Panc1 (cell line): Measurements from ENCODE around the gene ANO4. TPM values are rescaled to one million over a fixed set of nuclear protein-coding genes. Genes with fewer than 3 reads are reported as not detected.

Source experiments
- ATAC-seq: fragments of 200-7000 bp; cut with Tn5 transposase; 2 replicates; pipeline ENCODE4 v1.9.1; 2020; ENCODE audit warnings: mild to moderate bottlenecking, moderate library complexity
- BruUV-seq: library from RNA; stranded (reverse); fragments of 400-500 nt; replicated peaks from 2 replicates; lab custom pipeline; 2021; lab: Mats Ljungman, UMichigan
- CTCF ChIA-PET: fragments of 300-600 bp; sonication (Branson Sonifier 250); formaldehyde crosslinking; loops from one replicate; lab custom pipeline; 2022; ENCODE audit warnings: antibody characterized with exemption; lab: Charles Lee
- POLR2A ChIA-PET: fragments of 300-600 bp; sonication (Branson Sonifier 250); formaldehyde crosslinking; loops from one replicate; lab custom pipeline; 2022; ENCODE audit warnings: antibody characterized with exemption; lab: Charles Lee
- DNase-seq: peaks from one replicate; pipeline ENCODE4 v3.0.0-alpha.2; 2010; ENCODE audit warnings: low read depth, low spot score
- H3K27ac ChIP-seq: 2 replicates; pipeline ENCODE4 v1.5.1; 2011; ENCODE audit warnings: mild to moderate bottlenecking, low read length, inconsistent platforms
- H3K27me3 ChIP-seq: fragments of 200-500 bp; sonication (Bioruptor generic); 2 replicates; pipeline ENCODE4 v1.6.0; 2014; ENCODE audit warnings: low read length, inconsistent platforms; ENCODE audit not compliant: control insufficient read depth, insufficient read depth
- H3K36me3 ChIP-seq: fragments of 200-500 bp; sonication (Bioruptor generic); 2 replicates; pipeline ENCODE4 v1.5.1; 2014; ENCODE audit warnings: inconsistent platforms, mild to moderate bottlenecking, low read length, moderate library complexity; ENCODE audit not compliant: control insufficient read depth, insufficient read depth
- H3K4me1 ChIP-seq: 2 replicates; pipeline ENCODE4 v1.5.1; 2011; ENCODE audit warnings: inconsistent platforms, mild to moderate bottlenecking, low read length, moderate library complexity; ENCODE audit not compliant: control insufficient read depth, insufficient read depth
- H3K4me3 ChIP-seq, 2 experiments: 2 replicates each; pipeline ENCODE4 v1.5.1; 2011 to 2012; ENCODE audit warnings: low read depth in 2 of 2, low read length in 2 of 2, mild to moderate bottlenecking in 2 of 2, inconsistent platforms in 1 of 2, moderate library complexity in 1 of 2
- H3K9me3 ChIP-seq: fragments of 200-500 bp; sonication (Bioruptor generic); 2 replicates; pipeline ENCODE4 v1.5.1; 2014; ENCODE audit warnings: low read depth, mild to moderate bottlenecking, inconsistent platforms, low read length, moderate library complexity; ENCODE audit not compliant: control insufficient read depth, insufficient read depth
- POLR2AphosphoS5 ChIP-seq: IDR thresholded peaks from 2 replicates; pipeline ENCODE4 v1.6.1; 2012; ENCODE audit warnings: mild to moderate bottlenecking, low read depth, low read length, moderate library complexity
- SIN3A ChIP-seq: IDR thresholded peaks from 2 replicates; pipeline ENCODE4 v1.6.1; 2012; ENCODE audit warnings: low read depth, mild to moderate bottlenecking, low read length, moderate library complexity, borderline replicate concordance; ENCODE audit not compliant: insufficient read depth
- TCF7L2 ChIP-seq: IDR thresholded peaks from 2 replicates; pipeline ENCODE4 v1.6.1; 2011; ENCODE audit warnings: mild to moderate bottlenecking, low read depth, low read length, inconsistent platforms
- in situ Hi-C: cut with HindIII; loops from 2 replicates; pipeline ENCODE4 v1.10.0; 2016; ENCODE audit warnings: low sequenced_read_pairs, low pct_unique_long_range_greater_than_20kb
- intact Hi-C: fragments of 100-400 bp; cut with micrococcal nuclease; formaldehyde crosslinking; loops from one replicate; pipeline ENCODE4 v1.10.0; 2022; ENCODE audit not compliant: unreplicated experiment
- total RNA-seq: library from RNA; stranded (reverse); gene quantifications from one replicate; pipeline ENCODE4 v1.2.1, GENCODE V29; 2021; ENCODE audit not compliant: unreplicated experiment
- TF ChIP-seq, protein P1 (sequence below), 2 experiments: IDR thresholded peaks; 2 replicates each; pipeline ENCODE4 v1.6.1; 2011 to 2012; ENCODE audit warnings: low read depth in 2 of 2, control low read depth in 1 of 2, low read length in 1 of 2, mild to moderate bottlenecking in 1 of 2, moderate library complexity in 1 of 2; ENCODE audit not compliant: insufficient read depth in 1 of 2
- TF ChIP-seq, protein P2 (sequence below): fragments of 450-650 bp; IDR thresholded peaks from 2 replicates; pipeline ENCODE4 v1.5.1; 2017; ENCODE audit warnings: mild to moderate bottlenecking

ANO4 gene
- total RNA-seq, 1 experiment from 2014 or later, result not detected

GRCh38 chr12:100993916-100994450 is 199.4 kb downstream of the ANO4 start:
- no peaks in the 10 kb centered on the region for H3K4me1 ChIP-seq
- ATAC-seq (no peak), DNase-seq (no peak)
- in situ Hi-C loops, result no loop called here
- POLR2A ChIA-PET, result no interaction called here
- no peaks in the 10 kb centered on the region for H3K9me3 ChIP-seq
- no peak for TF ChIP-seq POLR2AphosphoS5
- no peak overlapping the region for H3K4me3 ChIP-seq
- BruUV-seq, result no TSS peak
- CTCF ChIA-PET, result no interaction called here
- H3K27me3 ChIP-seq, result no peaks in the 10 kb centered on the region
- no peak overlapping the region for H3K27ac ChIP-seq
- no peaks in the 10 kb centered on the region for H3K36me3 ChIP-seq
- intact Hi-C loops, result no loop called here

DNA sequence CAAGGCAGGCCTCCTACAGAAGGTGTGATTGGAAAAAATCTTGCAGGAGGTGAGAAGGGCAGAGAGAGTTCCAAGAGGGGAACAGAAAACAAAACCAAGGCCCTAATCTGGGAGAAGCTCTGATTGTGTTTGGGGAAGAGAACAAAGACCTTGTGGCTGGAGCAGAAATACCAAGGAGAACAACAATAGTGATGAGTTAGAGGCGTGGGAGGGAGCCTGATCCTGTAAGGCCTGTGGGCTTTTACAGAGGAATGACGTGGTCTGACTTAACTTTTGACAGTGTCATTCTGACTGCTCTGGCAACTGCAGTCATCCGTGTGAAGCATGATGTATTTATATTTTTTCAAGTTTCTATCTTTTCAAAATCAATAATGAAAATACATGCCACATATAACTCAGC is 200.6 kb downstream of the ANO4 start:
- no TSS peak for BruUV-seq
- no peak for ATAC-seq

GRCh38 chr12:100995771-100996170 is 201.2 kb downstream of the ANO4 start:
- CTCF ChIA-PET, result no interaction called here
- no peak overlapping the region for H3K27ac ChIP-seq
- intact Hi-C loops, result no loop called here

More for the DNA sequence above, 200.6 kb downstream of the ANO4 start:
- Histone ChIP-seq H3K36me3 (no peaks in the 10 kb centered on the region), H3K4me3 (no peak overlapping the region), H3K4me1 (no peaks in the 10 kb centered on the region), H3K27ac (no peak overlapping the region), H3K27me3 (no peaks in the 10 kb centered on the region), H3K9me3 (no peaks in the 10 kb centered on the region)
- TF ChIP-seq POLR2AphosphoS5, result no peak
- no peak for TF ChIP-seq TCF7L2
- TF ChIP-seq, protein P1, sequence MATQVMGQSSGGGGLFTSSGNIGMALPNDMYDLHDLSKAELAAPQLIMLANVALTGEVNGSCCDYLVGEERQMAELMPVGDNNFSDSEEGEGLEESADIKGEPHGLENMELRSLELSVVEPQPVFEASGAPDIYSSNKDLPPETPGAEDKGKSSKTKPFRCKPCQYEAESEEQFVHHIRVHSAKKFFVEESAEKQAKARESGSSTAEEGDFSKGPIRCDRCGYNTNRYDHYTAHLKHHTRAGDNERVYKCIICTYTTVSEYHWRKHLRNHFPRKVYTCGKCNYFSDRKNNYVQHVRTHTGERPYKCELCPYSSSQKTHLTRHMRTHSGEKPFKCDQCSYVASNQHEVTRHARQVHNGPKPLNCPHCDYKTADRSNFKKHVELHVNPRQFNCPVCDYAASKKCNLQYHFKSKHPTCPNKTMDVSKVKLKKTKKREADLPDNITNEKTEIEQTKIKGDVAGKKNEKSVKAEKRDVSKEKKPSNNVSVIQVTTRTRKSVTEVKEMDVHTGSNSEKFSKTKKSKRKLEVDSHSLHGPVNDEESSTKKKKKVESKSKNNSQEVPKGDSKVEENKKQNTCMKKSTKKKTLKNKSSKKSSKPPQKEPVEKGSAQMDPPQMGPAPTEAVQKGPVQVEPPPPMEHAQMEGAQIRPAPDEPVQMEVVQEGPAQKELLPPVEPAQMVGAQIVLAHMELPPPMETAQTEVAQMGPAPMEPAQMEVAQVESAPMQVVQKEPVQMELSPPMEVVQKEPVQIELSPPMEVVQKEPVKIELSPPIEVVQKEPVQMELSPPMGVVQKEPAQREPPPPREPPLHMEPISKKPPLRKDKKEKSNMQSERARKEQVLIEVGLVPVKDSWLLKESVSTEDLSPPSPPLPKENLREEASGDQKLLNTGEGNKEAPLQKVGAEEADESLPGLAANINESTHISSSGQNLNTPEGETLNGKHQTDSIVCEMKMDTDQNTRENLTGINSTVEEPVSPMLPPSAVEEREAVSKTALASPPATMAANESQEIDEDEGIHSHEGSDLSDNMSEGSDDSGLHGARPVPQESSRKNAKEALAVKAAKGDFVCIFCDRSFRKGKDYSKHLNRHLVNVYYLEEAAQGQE (IDR thresholded peaks at IDR 0.05; ENCODE audit: insufficient read depth in 1 of 2, low read depth in 2 of 2, low read length in 1 of 2), result no peak
- no peak for TF ChIP-seq SIN3A
- TF ChIP-seq, protein P2, sequence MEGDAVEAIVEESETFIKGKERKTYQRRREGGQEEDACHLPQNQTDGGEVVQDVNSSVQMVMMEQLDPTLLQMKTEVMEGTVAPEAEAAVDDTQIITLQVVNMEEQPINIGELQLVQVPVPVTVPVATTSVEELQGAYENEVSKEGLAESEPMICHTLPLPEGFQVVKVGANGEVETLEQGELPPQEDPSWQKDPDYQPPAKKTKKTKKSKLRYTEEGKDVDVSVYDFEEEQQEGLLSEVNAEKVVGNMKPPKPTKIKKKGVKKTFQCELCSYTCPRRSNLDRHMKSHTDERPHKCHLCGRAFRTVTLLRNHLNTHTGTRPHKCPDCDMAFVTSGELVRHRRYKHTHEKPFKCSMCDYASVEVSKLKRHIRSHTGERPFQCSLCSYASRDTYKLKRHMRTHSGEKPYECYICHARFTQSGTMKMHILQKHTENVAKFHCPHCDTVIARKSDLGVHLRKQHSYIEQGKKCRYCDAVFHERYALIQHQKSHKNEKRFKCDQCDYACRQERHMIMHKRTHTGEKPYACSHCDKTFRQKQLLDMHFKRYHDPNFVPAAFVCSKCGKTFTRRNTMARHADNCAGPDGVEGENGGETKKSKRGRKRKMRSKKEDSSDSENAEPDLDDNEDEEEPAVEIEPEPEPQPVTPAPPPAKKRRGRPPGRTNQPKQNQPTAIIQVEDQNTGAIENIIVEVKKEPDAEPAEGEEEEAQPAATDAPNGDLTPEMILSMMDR, result no peak
- intact Hi-C loops, result no loop called here
- POLR2A ChIA-PET, result no interaction called here
- DNase-seq, result no peak
- in situ Hi-C loops, result no loop called here
- CTCF ChIA-PET, result no interaction called here

More at GRCh38 chr12:100995771-100996170, 201.2 kb downstream of the ANO4 start:
- no peaks in the 10 kb centered on the region for H3K9me3 ChIP-seq
- no TSS peak for BruUV-seq
- ATAC-seq, result no peak
- TF ChIP-seq, protein P1 (IDR thresholded peaks at IDR 0.05; ENCODE audit: insufficient read depth in 1 of 2, low read depth in 2 of 2, low read length in 1 of 2), result no peak
- TF ChIP-seq, protein P2, result no peak
- TF ChIP-seq TCF7L2, result no peak
- no peak for TF ChIP-seq SIN3A
- TF ChIP-seq POLR2AphosphoS5, result no peak
- DNase-seq, result no peak
- in situ Hi-C loops, result no loop called here
- H3K4me1 ChIP-seq, result no peaks in the 10 kb centered on the region
- POLR2A ChIA-PET, result no interaction called here
- H3K36me3 ChIP-seq, result no peaks in the 10 kb centered on the region
- H3K4me3 ChIP-seq, result no peak overlapping the region
- no peaks in the 10 kb centered on the region for H3K27me3 ChIP-seq
